Gastroesophageal sphincter (tissue), 3 donors: Measurements from ENCODE around the gene MAGEA6.

ENCODE experiments used
- POLR2AphosphoS5 ChIP-seq: sonication (generic); formaldehyde crosslinking; IDR thresholded peaks from one replicate; pipeline ENCODE4 v1.6.1; 2017; ENCODE audit warnings: antibody characterized with exemption
- TF ChIP-seq, protein P1 (sequence below), 4 experiments: fragments of 200-600 bp in 2 of 4; fragments of 450-650 bp in 2 of 4; sonication (generic) in 1 of 4; IDR thresholded peaks; one replicate each; pipeline ENCODE4 v1.5.1; 2017 to 2019; ENCODE audit warnings: antibody characterized with exemption in 4 of 4, mild to moderate bottlenecking in 2 of 4, moderate library complexity in 2 of 4

DNA sequence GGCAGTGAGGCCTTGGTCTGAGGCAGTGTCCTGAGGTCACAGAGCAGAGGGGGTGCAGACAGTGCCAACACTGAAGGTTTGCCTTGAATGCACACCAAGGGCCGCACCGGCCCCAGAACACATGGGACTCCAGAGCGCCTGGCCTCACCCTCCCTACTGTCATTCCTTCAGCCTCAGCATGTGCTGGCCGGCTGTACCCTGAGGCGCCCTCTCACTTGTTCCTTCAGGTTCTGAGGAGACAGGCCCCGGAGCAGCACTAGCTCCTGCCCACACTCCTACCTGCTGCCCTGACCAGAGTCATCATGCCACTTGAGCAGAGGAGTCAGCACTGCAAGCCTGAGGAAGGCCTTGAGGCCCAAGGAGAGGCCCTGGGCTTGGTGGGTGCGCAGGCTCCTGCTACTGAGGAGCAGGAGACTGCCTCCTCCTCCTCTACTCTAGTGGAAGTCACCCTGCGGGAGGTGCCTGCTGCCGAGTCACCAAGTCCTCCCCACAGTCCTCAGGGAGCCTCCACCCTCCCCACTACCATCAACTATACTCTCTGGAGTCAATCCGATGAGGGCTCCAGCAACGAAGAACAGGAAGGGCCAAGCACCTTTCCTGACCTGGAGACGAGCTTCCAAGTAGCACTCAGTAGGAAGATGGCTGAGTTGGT is 33.5 kb downstream of the MAGEA6 start:
- TF ChIP-seq, protein P1, sequence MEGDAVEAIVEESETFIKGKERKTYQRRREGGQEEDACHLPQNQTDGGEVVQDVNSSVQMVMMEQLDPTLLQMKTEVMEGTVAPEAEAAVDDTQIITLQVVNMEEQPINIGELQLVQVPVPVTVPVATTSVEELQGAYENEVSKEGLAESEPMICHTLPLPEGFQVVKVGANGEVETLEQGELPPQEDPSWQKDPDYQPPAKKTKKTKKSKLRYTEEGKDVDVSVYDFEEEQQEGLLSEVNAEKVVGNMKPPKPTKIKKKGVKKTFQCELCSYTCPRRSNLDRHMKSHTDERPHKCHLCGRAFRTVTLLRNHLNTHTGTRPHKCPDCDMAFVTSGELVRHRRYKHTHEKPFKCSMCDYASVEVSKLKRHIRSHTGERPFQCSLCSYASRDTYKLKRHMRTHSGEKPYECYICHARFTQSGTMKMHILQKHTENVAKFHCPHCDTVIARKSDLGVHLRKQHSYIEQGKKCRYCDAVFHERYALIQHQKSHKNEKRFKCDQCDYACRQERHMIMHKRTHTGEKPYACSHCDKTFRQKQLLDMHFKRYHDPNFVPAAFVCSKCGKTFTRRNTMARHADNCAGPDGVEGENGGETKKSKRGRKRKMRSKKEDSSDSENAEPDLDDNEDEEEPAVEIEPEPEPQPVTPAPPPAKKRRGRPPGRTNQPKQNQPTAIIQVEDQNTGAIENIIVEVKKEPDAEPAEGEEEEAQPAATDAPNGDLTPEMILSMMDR (IDR thresholded peaks at IDR 0.05), result no peak
- no peak for TF ChIP-seq POLR2AphosphoS5
